Measurements from ENCODE around the gene TPRX2.
A peak's percentile ranks its signal among the peaks of the same experiment; 100 is the strongest.
"Not testable (repeated sequence)": the region's sequence is repeated elsewhere in the genome, so short reads cannot be mapped to it uniquely, and the experiment has no call there.

TPRX2 gene

GRCh38 chr19:47860602-47861297 lies 1.7 kb downstream of the TPRX2 start:
- no peak for DNase-seq (ENCODE audit: low read depth in 1 of 2, low spot score in 1 of 2)

DNA sequence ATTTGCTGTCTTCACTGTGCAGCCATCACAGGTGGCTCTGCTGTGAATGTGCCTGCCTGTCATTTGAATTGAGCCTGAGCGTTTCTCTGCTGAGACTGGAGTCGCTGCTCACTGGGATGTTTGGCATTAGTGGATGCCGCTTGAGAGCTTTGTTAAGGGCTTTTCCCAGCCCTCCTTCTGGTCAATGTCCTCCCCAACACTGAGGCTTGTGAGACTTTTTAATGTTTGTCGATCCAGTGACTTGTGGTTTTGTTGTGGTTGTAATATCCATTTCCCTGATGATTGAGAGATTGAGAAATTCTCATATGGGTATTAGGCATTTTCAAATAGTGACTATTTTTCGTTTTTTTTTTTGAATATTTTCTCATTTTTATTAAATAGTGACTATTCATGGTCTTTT lies 2.6 kb downstream of the TPRX2 start:
- DNase-seq (ENCODE audit: low read depth in 1 of 2, low spot score in 1 of 2): no peak

DNA sequence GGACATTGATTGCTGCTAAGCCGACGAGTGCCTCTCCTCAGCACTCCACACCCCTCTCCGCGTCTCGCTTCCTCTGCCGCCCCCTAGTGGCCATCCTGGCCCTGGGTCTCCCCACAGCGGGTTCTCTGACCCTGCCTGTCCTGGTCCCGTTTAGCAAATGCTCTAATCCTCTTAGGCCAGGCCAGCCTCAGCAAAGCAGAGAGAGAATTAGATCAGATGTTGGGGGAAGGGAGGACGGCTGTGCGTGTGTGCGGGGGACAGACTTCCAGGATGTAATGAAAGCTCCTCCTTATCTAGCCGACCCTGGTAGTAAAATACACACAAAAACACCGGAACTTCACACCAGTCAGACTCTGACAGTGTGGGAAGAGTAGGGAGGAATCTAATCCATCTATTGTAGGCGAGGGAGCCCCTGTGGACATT lies 4.5 kb downstream of the TPRX2 start:
- DNase-seq (ENCODE audit: low read depth in 1 of 2, low spot score in 1 of 2): peak; percentile 84

- no peak for DNase-seq (ENCODE audit: low read depth in 1 of 2, low spot score in 1 of 2)
Measured at GRCh38 chr19:47865166-47865565, 6.1 kb downstream of the TPRX2 start.

GRCh38 chr19:47878906-47879305 lies 19.9 kb downstream of the TPRX2 start:
- no peak for DNase-seq (ENCODE audit: low read depth in 1 of 2, low spot score in 1 of 2)

DNA sequence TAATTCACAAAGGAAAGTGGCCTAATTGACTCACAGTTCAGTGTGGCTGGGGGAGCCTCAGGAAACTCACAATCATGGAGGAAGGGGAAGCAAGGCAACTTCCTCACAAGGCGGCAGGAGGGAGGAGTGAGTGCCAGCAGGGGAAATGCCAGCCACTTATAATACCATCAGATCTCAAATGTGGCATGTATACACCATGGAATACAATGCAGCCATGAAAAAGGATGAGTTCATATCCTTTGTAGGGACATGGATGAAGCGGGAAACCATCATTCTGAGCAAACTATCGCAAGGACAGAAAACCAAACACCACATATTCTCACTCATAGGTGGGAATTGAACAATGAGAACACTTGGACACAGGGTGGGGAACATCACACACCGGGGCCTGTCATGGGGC lies 20.4 kb downstream of the TPRX2 start:
- DNase-seq (ENCODE audit: low read depth in 1 of 2, low spot score in 1 of 2): not testable (repeated sequence)

GRCh38 chr19:47881757-47882156 lies 22.7 kb downstream of the TPRX2 start:
- no peak for DNase-seq (ENCODE audit: low read depth in 1 of 2, low spot score in 1 of 2)

GRCh38 chr19:47882890-47883289 lies 23.9 kb downstream of the TPRX2 start:
- DNase-seq (ENCODE audit: low read depth in 1 of 2, low spot score in 1 of 2): no peak

- DNase-seq (ENCODE audit: low read depth in 1 of 2, low spot score in 1 of 2): no peak
Measured at GRCh38 chr19:47885067-47885463, 26.0 kb downstream of the TPRX2 start.

DNA sequence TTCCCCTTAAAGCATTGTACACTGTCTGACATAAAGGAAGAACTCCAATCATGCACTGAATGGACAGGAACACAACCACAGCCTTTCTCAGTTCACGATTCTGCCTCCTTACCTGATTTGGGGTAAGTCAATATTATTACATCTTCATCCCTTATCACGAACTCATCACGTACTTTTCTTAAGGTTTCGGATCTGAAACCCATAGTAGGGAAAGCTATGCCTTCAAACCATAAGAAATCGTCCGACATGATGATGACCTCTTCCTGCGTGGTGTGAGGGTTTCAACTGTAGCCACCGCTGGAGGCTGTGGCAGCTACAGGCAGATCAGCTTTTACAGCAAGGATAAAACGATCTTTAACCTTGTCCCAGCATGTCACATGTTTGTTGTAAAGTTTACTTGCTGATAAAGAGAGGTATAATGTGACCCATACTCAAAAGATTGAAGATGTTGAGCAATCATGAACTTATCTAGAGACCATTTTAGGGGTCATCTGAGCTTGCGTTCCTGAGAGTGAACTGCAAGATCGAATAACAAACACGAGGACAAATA lies 27.1 kb downstream of the TPRX2 start, which contains the start of gene SULT2A1:
Gene SULT2A1 (minus strand): TSS at position 306 of the 550 bp plus-strand sequence. CDS start 58 bp downstream, at position 248.
- no peak for DNase-seq (ENCODE audit: low read depth in 1 of 2, low spot score in 1 of 2)

- no peak for DNase-seq (ENCODE audit: low read depth in 1 of 2, low spot score in 1 of 2)
Measured at GRCh38 chr19:47890865-47891621, 32.0 kb downstream of the TPRX2 start.

DNA sequence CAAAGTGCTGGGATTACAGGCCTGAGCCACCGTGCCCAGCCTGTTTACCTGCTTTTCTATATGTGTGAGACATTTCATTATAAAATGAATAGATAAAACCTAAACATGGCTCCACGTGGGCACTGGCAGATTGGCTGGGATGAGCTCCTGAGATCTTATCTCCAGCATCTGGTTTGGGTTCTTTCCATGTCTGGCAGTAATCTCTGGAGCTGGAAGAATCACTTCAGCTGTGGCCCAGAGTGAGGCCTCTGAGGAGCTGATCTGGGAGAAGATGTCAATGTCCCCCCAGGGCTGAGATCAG lies 32.5 kb downstream of the TPRX2 start:
- DNase-seq (ENCODE audit: low read depth in 1 of 2, low spot score in 1 of 2): no peak

- no peak for DNase-seq (ENCODE audit: low read depth in 1 of 2, low spot score in 1 of 2)
Measured at GRCh38 chr19:47891923-47892666, 33.1 kb downstream of the TPRX2 start.

DNA sequence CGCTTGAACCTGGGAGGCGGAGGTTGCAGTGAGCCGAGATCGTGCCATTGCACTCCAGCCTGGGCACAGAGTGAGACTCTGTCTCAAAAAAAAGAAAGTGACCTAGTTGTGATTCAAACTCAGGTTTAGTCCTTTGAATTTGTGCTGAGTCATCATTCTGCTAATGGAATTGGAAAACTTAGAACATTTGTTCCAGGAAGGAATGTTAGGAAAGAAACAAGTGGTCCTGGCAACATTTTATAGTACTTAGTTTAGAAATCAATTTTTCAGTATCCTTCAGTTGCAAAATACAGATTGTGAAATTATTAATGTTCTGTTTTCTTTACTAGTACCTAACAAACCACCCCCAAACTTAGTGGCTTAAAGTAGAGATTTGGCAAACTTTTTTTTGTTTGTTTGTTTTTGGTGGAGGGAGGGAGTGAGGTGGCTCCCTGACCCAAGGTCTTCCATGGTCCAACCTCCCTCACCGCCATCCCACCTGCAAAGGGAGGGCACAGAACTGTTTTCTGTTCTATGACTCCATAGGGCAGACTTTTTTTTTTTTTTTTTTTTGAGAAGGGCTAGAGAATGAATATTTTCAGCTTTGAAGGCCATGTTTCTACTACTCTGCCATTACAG lies 36.2 kb downstream of the TPRX2 start:
- no peak for DNase-seq (ENCODE audit: low read depth in 1 of 2, low spot score in 1 of 2)

DNA sequence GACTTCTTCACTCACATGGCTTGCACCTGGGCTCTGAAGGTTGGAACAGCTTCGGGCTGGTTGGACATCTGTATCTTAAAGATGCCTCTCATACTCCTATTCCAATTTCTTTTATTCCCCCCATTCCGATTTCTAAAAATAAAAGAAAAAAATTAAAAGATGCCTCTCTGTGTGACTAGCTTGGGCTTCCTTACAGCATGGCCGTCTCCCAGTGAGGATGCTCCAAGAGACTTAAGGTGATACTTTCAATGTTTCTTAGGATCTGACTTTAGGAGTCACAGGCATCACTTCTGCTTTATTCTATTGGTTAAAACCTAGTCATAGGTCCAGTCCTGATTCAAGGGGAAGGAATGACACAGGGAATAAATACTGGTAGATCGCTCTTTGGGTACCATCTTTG lies 37.0 kb downstream of the TPRX2 start:
- DNase-seq (ENCODE audit: low read depth in 1 of 2, low spot score in 1 of 2): no peak

DNA sequence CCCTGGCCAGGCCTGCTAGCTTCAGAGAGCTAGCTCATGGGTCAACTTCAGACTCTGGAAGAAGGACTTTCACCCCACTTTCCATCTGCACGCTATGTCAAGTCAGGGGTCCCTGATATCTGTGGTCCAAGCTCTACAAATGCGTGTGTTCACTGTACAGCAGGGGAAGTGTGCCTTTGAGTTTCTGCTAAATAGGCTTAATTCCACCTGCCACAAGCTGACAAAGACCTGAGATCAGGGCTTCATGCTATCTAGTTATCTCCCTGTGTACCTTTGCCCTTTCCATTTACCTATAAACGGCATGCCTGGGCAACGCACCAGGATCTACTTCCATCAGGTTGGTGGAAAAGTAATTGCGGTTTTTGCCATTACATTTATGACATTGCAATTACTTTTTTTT lies 37.7 kb downstream of the TPRX2 start:
- no peak for DNase-seq (ENCODE audit: low read depth in 1 of 2, low spot score in 1 of 2)

DNA sequence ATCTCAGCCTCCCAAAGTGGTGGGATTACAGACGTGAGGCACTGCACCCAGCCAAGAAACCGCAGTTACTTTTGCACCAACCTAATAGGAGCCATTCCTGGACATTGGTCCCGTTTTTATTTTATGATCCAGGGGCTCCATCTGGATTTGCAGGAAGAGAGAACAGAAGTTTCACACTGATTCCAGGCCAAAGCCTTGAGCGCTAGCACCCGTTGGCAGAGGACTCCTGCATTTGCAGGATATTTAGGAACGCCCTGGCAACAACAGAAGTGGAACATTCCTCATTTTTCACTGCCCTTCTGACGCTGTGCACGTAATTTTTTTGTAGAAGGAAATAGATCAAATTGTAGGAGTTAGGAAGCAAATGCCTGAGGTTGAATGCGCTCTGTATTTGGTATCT lies 38.8 kb downstream of the TPRX2 start:
- DNase-seq (ENCODE audit: low read depth in 1 of 2, low spot score in 1 of 2): no peak

DNA sequence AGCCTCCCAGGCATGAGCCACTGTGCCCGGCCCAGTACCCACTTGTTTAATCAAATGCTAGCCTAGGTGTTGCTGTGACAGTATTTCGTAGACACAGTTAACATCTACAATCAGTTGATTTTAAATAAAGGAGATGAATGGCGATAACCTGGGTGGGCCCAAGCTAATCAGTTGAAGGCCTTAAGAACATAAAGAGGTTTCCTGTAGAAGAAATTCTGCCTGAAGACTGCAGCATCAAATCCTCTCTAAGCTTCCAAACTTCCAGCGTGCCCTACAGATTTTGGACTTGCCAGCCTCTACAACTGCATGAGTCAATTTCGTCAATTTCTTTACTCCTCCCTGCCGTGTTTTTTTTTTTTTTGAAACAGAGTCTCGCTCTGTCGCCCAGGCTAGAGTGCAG lies 40.3 kb downstream of the TPRX2 start:
- no peak for DNase-seq (ENCODE audit: low read depth in 1 of 2, low spot score in 1 of 2)

DNA sequence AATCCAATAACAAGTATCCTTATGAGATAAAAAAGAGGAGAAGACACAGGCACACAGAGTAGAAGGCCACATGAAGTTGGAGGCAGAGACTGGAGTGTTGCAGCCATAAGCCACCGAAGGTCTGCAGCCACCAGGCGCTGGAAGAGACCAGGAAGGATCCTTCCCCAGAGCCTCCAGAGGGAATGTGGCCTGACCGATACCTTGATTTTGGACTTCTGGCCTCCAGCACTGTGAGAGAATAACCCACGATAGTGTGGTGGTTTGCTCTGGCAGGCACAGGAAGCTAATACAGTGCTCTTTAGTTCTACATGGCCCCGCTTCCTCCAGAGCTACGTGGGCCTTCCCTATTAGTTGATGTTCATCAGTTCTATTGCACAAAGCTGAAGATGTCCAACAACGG lies 42.3 kb downstream of the TPRX2 start:
- no peak for DNase-seq (ENCODE audit: low read depth in 1 of 2, low spot score in 1 of 2)

DNA sequence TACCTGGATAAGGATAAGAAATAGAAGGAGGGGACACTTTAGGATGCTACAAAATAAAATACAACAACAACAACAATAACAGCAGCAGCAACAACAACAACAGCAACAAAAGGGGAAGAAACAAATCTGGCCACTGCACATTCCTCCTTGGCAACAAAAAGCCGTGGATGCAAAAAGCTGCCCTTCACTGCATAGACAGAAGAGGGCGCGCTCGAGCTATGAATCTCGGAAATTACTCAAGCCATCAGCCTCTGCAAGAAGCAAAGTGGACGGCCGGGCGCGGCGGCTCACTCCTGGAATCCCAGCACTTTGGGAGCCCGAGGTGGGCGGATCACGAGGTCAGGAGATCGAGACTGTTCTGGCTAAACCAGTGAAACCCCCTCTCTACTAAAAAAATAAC lies 50.3 kb downstream of the TPRX2 start:
- peak; percentile 57 to 74 for DNase-seq (ENCODE audit: low read depth in 1 of 2, low spot score in 1 of 2)

GRCh38 chr19:47910191-47910590 lies 51.2 kb downstream of the TPRX2 start:
- not testable (repeated sequence) for DNase-seq (ENCODE audit: low read depth in 1 of 2, low spot score in 1 of 2)

All from activated CD4-positive, alpha-beta T cell treated with anti-CD3 and anti-CD28 coated beads, Interleukin-2, amount 50 U/mL, for 24 hours (primary cell).